Caco-2 (cell line): ENCODE results near the gene NABP2. TPM values are rescaled to one million over a fixed set of nuclear protein-coding genes. Genes with fewer than 3 reads are reported as not detected.

Source experiments
- BruUV-seq: library from RNA; stranded (reverse); fragments of 400-500 nt; replicated peaks from 2 replicates; lab custom pipeline; 2021; lab: Mats Ljungman, UMichigan
- CTCF ChIA-PET: fragments of 300-600 bp; sonication (Branson Sonifier 250); formaldehyde crosslinking; loops from one replicate; lab custom pipeline; 2022; ENCODE audit warnings: antibody characterized with exemption; lab: Charles Lee
- POLR2A ChIA-PET: fragments of 300-600 bp; sonication (Branson Sonifier 250); formaldehyde crosslinking; loops from one replicate; lab custom pipeline; 2022; ENCODE audit warnings: antibody characterized with exemption; lab: Charles Lee
- DNase-seq, 2 experiments: peaks; one replicate each; pipeline versions ENCODE4 v3.0.0 to v3.0.0-alpha.2; 2020 to 2022
- H3K27me3 ChIP-seq: replicated peaks from 2 replicates; pipeline ENCODE4 v1.6.0; 2011; ENCODE audit warnings: low read length; ENCODE audit not compliant: control insufficient read depth, insufficient read depth
- H3K36me3 ChIP-seq: 2 replicates; pipeline ENCODE4 v1.5.1; 2011; ENCODE audit warnings: low read length; ENCODE audit not compliant: control insufficient read depth, insufficient read depth
- H3K4me1 ChIP-seq: fragments of 250-450 bp; sonication (Bioruptor Pico); 2 replicates; pipeline ENCODE4 v1.5.1; 2020; ENCODE audit warnings: mild to moderate bottlenecking
- H3K4me3 ChIP-seq: 2 replicates; pipeline ENCODE4 v1.5.1; 2011; ENCODE audit warnings: low read depth, mild to moderate bottlenecking, control low read depth, low read length
- H3K9me3 ChIP-seq: fragments of 250-450 bp; sonication (Bioruptor Pico); 2 replicates; pipeline ENCODE4 v1.5.1; 2020; ENCODE audit warnings: mild to moderate bottlenecking, moderate library complexity
- H3K27ac Mint-ChIP-seq: one replicate; pipeline ENCODE4 v1.8.0; 2022; ENCODE audit warnings: mixed read lengths; ENCODE audit not compliant: unreplicated experiment
- H3K27me3 Mint-ChIP-seq: one replicate; pipeline ENCODE4 v1.8.0; 2022; ENCODE audit warnings: mixed read lengths; ENCODE audit not compliant: insufficient read depth, unreplicated experiment
- H3K36me3 Mint-ChIP-seq: one replicate; pipeline ENCODE4 v1.8.0; 2022; ENCODE audit warnings: mild to moderate bottlenecking, mixed read lengths; ENCODE audit not compliant: insufficient read depth, unreplicated experiment
- H3K4me1 Mint-ChIP-seq: one replicate; pipeline ENCODE4 v1.8.0; 2022; ENCODE audit warnings: low read depth, mixed read lengths; ENCODE audit not compliant: unreplicated experiment
- H3K4me3 Mint-ChIP-seq: one replicate; pipeline ENCODE4 v1.8.0; 2022; ENCODE audit warnings: mild to moderate bottlenecking, moderate library complexity, mixed read lengths; ENCODE audit not compliant: unreplicated experiment
- H3K9me3 Mint-ChIP-seq: one replicate; pipeline ENCODE4 v1.8.0; 2022; ENCODE audit warnings: mixed read lengths; ENCODE audit not compliant: unreplicated experiment
- CTCF ChIP-seq, 2 experiments: fragments of 200-600 bp in 1 of 2; IDR thresholded peaks; 1 replicate in 1 of 2; 2 replicates in 1 of 2; pipeline versions ENCODE4 v1.5.1 to v1.8.0; 2011 to 2022; ENCODE audit warnings: antibody characterized with exemption in 1 of 2, control low read depth in 1 of 2, inconsistent platforms in 1 of 2, low read depth in 1 of 2, low read length in 1 of 2, mild to moderate bottlenecking in 1 of 2, moderate library complexity in 1 of 2; ENCODE audit not compliant: insufficient read depth in 1 of 2, severe bottlenecking in 1 of 2, unreplicated experiment in 1 of 2
- intact Hi-C: fragments of 100-400 bp; cut with micrococcal nuclease; formaldehyde crosslinking; loops from one replicate; pipeline ENCODE4 v1.10.0; 2022; ENCODE audit not compliant: unreplicated experiment
- total RNA-seq: library from RNA; stranded (reverse); gene quantifications from 2 replicates; pipeline ENCODE4 v1.2.3, GENCODE V29; 2022

NABP2 gene
- total RNA-seq, 1 experiment from 2014 or later = 32.1 TPM

GRCh38 chr12:56244494-56244893 lies 20.4 kb downstream of the NABP2 start:
- POLR2A ChIA-PET = no interaction called here
- intact Hi-C loops = no loop called here
- Histone ChIP-seq H3K27me3 (no peaks in the 10 kb centered on the region), H3K9me3 (no peaks in the 10 kb centered on the region), H3K4me3 (no peak overlapping the region), H3K36me3 (no peaks in the 10 kb centered on the region), H3K4me1 (peaks cover 8% of the 10 kb centered on the region; the same call in 1 of the 2 replicates)
- DNase-seq = no peak
- Mint-ChIP-seq H3K9me3 (no peaks in the 10 kb centered on the region), H3K27ac (no peak overlapping the region), H3K4me1 (peaks cover 17% of the 10 kb centered on the region), H3K4me3 (no peak overlapping the region), H3K27me3 (no peaks in the 10 kb centered on the region), H3K36me3 (peaks cover 40% of the 10 kb centered on the region)
- CTCF ChIA-PET = no interaction called here
- TF ChIP-seq CTCF (IDR thresholded peaks at IDR 0.05; ENCODE audit: insufficient read depth in 1 of 2, low read depth in 1 of 2, low read length in 1 of 2, severe bottlenecking in 1 of 2, unreplicated experiment in 1 of 2) = no peak
- BruUV-seq = no TSS peak

- intact Hi-C loops = no loop called here
- H3K27me3 Mint-ChIP-seq = no peaks in the 10 kb centered on the region
- no peak for DNase-seq
- CTCF ChIA-PET = no interaction called here
- H3K9me3 Mint-ChIP-seq = no peaks in the 10 kb centered on the region
- H3K4me3 Mint-ChIP-seq = no peak overlapping the region
- H3K27me3 ChIP-seq = no peaks in the 10 kb centered on the region
- POLR2A ChIA-PET = interaction anchor here (0.7 to 1.1 kb wide), 2 partner anchors 10 to 26 kb away, joined by 3 read pairs; partner anchors contain the start of genes ANKRD52 and RNF41
- H3K4me1 Mint-ChIP-seq = no peaks in the 10 kb centered on the region
- no TSS peak for BruUV-seq
- H3K4me3 ChIP-seq = no peak overlapping the region
- peaks cover 53% of the 10 kb centered on the region for H3K36me3 Mint-ChIP-seq
- H3K27ac Mint-ChIP-seq = no peak overlapping the region
- no peak for TF ChIP-seq CTCF (IDR thresholded peaks at IDR 0.05; ENCODE audit: insufficient read depth in 1 of 2, low read depth in 1 of 2, low read length in 1 of 2, severe bottlenecking in 1 of 2, unreplicated experiment in 1 of 2)
- H3K4me1 ChIP-seq = no peaks in the 10 kb centered on the region
- H3K9me3 ChIP-seq = no peaks in the 10 kb centered on the region
- H3K36me3 ChIP-seq = no peaks in the 10 kb centered on the region
These were observed 23.8 kb downstream of the NABP2 start for GRCh38 chr12:56247923-56248322.

GRCh38 chr12:56248711-56249110 lies 24.6 kb downstream of the NABP2 start:
- intact Hi-C loops = no loop called here
- no peak overlapping the region for H3K4me3 Mint-ChIP-seq
- no peaks in the 10 kb centered on the region for H3K9me3 Mint-ChIP-seq
- no TSS peak for BruUV-seq
- TF ChIP-seq CTCF (IDR thresholded peaks at IDR 0.05; ENCODE audit: insufficient read depth in 1 of 2, low read depth in 1 of 2, low read length in 1 of 2, severe bottlenecking in 1 of 2, unreplicated experiment in 1 of 2) = no peak
- ChIA-PET POLR2A (interaction anchor here (1.1 kb wide), 1 partner anchor 27 kb away, joined by 3 read pairs; the partner anchor contains the start of gene RNF41), CTCF (interaction anchor here (0.6 kb wide), 1 partner anchor 121 kb away, joined by 3 read pairs; the partner anchor contains the start of gene ESYT1)
- DNase-seq = no peak
- Histone ChIP-seq H3K36me3 (peaks cover 1% of the 10 kb centered on the region; the same call in 1 of the 2 replicates), H3K9me3 (no peaks in the 10 kb centered on the region), H3K4me1 (no peaks in the 10 kb centered on the region), H3K27me3 (no peaks in the 10 kb centered on the region), H3K4me3 (no peak overlapping the region)
- H3K27me3 Mint-ChIP-seq = no peaks in the 10 kb centered on the region
- H3K27ac Mint-ChIP-seq = no peak overlapping the region
- peaks cover 56% of the 10 kb centered on the region for H3K36me3 Mint-ChIP-seq
- no peaks in the 10 kb centered on the region for H3K4me1 Mint-ChIP-seq
